G401.6 (cell line): Measurements from ENCODE around the gene RNPEP.
"Not testable (repeated sequence)": the region's sequence is repeated elsewhere in the genome, so short reads cannot be mapped to it uniquely, and the experiment has no call there.

Experiments
- FAIRE-seq: peaks from 2 replicates; lab custom pipeline; 2012; peaks lifted over from hg19 to GRCh38; lab: Jason Lieb, UNC

The RNPEP gene

DNA sequence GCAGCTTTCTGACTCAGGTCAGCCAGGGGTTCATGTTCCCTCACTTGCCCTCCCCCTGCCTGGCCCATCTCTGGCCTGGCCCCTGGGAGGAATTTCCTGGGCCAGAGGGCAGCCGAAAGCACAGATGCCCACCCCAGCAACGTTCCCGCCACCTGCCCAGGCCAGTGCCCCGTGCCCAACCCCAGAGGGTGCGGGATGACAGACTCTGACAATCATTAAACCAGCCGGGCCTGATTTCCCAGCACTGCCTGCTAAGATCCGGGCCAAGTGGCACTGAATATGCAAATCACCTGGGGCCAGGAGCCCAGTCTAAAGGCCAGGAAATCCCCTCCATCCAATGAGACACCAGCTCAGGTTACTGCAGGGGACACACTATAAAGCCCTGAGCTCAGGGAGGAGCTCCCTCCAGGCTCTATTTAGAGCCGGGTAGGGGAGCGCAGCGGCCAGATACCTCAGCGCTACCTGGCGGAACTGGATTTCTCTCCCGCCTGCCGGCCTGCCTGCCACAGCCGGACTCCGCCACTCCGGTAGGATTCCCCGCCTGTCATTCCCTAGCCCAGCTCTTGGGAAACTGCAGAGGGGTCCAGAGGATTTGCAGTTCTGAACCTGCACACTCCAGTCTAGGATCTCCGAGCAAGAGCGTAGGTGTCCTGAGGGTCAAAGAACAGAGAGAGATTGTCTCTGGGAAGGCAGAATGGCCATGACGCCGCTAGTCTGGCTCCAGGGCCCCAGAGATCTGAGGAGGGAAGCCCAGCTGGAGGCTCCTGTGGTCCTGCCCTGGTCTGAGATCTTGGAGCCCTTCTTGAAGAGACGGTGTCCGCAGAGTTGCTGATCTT, 27.9 kb downstream of the RNPEP start, which contains the start of gene ELF3:
Gene ELF3 (plus strand): TSS at position 408 of the 836 bp plus-strand sequence. CDS start 550 bp downstream, outside the sequence.
- no peak for FAIRE-seq

- FAIRE-seq: no peak
These were observed 29.5 kb downstream of the RNPEP start for GRCh38 chr1:202011994-202012393.

- no peak for FAIRE-seq
These were observed 30.4 kb downstream of the RNPEP start for GRCh38 chr1:202012544-202013478.

GRCh38 chr1:202013603-202014002, 31.2 kb downstream of the RNPEP start:
- FAIRE-seq: no peak

- FAIRE-seq: no peak
These were observed 31.6 kb downstream of the RNPEP start for GRCh38 chr1:202014060-202014459.

GRCh38 chr1:202014915-202015661, 32.6 kb downstream of the RNPEP start:
- no peak for FAIRE-seq

- FAIRE-seq: no peak
These were observed 33.2 kb downstream of the RNPEP start for GRCh38 chr1:202015662-202015937.

DNA sequence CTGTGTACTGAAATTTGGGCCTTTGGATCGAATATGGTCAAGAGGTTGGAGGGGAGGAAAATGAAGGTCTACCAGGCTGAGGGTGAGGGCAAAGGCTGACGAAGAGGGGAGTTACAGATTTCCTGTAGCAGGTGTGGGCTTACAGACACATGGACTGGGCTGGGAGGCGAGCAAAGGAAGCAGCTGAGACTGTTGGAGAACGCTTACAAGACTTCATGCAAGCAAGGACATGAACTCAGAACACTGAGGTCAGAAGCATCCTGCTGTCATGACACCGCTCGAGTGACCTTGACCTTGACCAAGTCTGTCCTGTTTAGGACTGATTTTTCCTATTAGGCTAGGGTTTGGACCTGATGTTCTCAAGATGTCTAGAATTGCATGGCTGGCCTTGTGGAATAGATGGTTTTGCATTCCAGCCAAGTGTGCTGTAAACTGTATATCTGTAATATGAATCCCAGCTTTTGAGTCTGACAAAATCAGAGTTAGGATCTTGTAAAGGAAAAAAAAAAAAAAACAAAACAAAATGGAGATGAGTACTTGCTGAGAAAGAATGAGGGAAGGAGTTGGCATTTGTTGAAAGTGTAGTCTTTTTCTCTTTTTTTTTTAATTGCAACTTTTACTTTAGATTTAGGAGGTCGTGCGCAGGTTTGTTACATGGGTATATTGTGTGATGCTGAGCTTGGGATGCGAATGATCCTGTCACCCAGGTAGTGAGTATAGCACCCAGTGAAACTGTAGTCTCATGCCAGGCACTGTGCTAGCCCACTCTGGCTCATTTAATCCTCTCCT, 33.8 kb downstream of the RNPEP start:
- no peak for FAIRE-seq

DNA sequence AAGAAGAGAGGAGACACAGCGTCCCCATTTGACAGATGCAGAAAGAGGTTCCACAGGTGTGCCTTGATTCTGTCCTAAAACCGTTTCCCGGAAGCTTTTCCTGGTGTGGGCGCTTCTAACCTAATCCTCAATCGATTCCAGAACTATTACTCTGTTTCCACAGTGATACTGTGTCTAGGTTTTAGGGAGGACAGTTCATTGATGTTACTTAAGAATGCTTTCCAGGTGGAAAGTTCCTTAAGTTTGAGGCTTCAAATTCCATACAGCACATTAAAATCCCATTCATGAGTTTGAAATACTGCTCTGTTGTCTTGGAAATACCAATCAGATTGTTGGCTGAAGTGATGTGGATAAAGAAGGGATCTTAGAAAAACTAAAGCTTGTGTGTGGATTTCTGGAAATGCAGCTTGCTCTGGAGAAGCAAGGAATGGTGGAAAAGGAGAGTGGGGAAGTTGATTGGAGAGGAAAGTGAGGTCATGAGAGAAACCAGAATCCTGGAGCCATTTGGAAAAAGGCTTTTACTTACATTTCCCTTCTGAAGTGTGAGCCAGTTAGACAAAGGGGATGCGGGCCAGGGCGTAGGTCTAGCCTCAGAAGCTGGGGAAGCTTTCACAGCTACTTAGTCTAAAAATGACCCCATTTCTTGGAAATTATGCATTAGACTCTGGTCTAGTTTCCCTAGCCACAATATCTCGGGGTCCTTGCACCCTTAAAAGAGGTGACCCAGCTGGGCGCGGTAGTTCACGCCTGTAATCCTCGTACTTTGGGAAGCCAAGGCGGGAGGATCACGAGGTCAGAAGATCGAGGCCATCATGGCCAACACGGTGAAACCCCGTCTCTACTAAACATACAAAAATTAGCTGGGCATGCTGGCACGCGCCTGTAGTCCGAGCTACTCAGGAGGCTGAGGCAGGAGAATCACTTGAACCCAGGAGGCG, 34.6 kb downstream of the RNPEP start:
- FAIRE-seq: no peak

DNA sequence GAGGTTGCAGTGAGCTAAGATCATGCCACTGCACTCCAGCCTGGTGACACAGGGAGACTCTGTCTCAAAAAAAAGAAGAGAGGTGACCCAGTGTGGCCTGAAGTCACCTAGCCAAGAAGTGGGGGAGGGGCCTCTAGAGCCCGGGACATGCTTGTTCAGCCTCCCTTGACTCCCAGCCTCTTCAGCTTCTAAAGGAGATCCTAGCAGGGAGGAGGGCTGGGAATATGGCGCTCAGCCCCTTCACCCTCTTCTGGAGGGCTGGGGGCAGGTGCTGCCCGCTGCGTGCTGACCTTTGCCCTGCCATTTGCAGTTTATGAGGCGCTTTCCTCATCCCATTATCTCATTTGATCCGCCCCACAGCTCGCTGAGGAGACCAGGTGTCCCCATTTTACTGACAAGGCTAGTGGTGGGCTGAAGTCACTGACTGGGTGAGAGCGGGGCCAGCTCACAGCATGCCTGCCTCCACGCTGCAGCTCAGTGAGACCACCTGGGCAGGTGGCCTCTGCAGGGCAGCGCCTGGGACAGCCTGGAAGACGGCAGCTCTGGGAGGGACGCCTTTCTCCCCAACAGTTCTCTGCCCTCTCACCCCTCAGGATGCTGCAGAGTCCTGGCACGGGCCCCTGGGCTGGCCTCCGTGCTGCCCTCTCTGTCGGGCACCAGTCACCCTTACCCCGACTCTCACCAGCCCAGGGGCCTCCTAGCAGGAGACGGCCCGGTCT, 35.5 kb downstream of the RNPEP start:
- no peak for FAIRE-seq

DNA sequence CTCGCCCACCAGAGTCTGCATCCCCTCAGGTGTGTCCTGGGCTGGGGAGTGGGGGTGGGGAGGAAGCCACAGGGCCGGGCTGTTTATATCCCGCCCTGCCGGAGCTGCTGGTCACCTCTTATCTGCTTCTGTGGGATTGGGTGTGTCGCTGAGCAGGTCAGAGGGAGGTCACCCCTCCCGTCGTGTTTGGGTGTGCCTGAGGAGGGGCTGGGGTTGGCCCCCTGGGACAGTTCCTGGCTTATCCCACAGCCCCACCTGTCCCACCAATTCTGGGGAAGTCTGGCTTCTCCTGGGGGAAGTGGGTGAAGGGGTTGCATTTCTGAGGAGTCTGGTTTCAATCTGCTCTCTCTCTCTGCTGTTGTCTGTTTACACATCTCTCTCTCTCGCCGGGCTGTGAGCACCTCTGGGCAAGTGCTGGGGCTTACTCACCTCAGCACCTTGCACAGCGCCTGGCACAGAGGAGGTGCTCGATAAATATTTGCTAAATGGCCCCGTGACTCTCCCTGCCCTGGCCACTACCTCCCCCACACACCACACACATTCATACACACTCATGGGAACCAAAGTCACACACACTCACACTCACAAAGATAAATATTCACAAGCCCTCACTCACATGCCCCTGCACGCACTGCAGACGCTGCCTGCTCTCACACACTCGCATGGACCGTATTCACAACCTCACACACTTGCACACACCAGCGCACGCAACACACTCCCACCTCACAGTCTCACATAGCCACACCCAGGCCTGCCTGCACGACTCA, 36.2 kb downstream of the RNPEP start:
- FAIRE-seq: no peak

DNA sequence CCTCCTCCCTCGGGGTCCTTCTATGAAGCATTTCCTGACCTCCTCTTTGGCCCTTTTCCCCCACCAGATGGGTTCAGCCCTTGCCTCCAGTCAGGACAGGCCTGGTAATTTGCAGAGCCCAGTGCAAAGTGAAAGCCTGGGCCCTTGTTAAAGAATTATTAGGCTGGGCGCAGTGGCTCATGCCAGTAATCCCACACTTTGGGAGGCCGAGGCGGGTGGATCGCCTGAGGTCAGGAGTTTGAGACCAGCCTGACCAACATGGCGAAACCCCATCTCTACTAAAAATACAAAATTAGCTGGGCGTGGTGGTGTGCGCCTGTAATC, 36.7 kb downstream of the RNPEP start:
- FAIRE-seq: not testable (repeated sequence)

DNA sequence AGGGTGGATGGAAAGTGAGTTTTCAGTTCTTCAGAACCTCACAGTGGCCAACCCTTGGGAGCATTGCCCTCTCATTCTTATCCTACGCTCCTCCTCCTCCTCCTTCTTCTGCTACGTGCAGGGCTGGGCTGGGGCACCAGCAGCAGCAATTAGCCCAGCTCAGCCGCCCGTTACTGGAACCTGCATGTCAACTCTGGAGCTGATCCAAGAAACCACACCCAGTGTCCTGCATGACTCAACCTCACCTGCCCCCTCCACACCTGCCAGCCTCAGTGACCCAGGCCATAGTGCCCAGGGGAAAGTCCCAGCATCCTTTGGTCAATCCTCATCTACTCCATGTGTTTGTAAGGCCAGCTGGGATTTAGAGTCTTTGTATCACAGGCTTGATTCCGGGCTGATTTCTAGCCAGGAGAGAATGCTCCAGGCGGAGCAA, 40.6 kb downstream of the RNPEP start:
- no peak for FAIRE-seq

DNA sequence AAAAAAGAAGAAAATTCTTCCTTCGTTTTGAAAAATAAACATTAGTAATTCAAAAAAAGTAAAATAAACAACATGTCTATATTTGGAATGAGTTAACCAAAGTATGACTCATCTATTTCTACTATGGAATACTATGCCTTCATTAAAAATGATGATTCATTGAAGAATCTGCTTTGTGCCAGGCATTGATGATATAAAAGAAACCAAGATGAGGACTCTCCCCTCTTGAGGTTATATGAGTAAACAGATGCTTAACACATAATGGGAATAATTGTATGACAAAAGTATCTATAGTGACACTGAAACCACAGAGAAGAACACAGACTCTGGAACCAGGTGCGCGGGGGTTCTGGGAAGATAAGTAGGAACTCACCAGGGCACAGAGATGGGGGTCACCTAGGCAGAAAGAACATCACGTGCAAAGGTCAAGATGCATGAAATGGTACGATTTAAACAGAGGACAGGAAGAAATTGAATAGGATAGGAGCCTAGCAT, 46.8 kb downstream of the RNPEP start:
- peak; percentile 27 for FAIRE-seq

DNA sequence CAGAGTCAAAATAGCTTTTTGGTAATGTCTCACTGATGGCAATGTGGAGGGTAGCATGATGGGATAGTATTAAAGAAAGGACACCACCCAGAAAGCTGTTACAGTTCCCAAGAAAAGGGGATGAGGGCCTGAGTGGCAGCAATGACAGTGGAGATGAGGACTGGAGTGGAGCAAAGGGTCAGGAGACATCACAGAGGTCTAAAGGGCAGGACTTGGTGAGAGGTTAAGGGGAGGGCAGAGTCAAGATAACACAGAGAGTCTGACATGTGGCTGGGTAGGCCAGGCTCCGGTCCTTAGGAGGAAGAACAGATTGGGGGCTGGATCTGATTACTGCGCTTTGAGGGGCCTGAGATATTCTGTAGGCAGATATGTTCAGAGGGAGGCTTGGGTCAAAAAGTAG, 47.3 kb downstream of the RNPEP start:
- no peak for FAIRE-seq

DNA sequence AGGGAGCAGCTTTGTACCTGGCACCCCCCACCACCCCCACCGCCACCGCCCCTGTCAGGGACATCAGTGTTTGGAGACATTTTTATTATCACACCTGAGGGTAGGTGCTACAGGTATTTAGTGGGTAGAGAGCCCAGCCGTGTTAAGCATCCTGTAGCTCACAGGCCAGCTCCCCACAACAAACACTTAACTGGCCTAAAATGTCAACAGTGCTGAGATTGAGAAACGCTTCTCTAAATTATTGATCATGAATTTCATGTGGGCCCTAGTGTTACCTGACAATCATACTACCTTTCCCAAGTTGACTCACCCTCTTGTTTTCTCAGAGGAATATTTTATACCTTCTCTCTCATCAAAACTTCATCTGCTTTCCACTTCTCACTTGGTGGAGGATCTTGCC, 49.3 kb downstream of the RNPEP start:
- no peak for FAIRE-seq

DNA sequence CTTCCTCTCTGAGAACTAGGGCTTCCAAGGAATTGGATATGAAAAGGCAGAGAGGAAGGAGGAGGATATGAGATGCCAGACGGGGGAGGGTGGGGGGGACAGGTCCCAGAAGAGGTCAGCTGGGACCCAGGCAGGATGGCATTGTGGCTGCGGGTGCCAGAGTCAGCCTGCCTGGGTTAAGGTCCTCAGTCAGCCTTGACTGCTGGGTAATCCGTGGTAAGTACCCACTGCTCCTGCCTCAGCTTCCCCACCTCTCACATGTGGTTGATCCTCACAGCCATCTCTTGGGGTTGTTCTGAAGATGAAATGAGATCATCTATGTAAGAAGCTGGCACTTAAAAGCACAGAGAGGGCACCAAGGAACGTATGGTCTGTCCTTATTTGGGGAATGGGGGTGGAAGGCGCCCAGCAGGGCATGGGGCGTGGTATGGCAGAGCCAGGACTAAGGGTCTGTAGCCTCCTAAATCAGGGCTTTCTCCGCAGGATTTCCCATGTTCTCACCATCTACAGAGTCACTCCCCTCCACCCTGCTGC, 51.8 kb downstream of the RNPEP start:
- no peak for FAIRE-seq

GRCh38 chr1:202034683-202035462, 52.4 kb downstream of the RNPEP start:
- FAIRE-seq: no peak
